Stomach (tissue), 9 donors: ENCODE results near the gene RIMBP2. TPM values are rescaled to one million over a fixed set of nuclear protein-coding genes. Genes with fewer than 3 reads are reported as not detected.

Experiments
- DNase-seq, 2 donors: peaks; one replicate each; pipeline versions ENCODE4 v3.0.0 to v3.0.0-alpha.2; 2013 to 2019
- H3K27ac ChIP-seq, 5 donors: fragments of 200-600 bp in 4 of 5; sonication (generic) in 4 of 5; one replicate each; pipeline ENCODE4 v1.5.1; 2013 to 2019; ENCODE audit warnings: mild to moderate bottlenecking in 1 of 5, moderate library complexity in 1 of 5
- H3K27me3 ChIP-seq, 3 donors: fragments of 200-600 bp; sonication (generic); one replicate each; pipeline ENCODE4 v1.5.1; 2017 to 2019; ENCODE audit warnings: mixed run types in 1 of 3
- H3K36me3 ChIP-seq, 4 donors: fragments of 200-600 bp; sonication (generic); 1 replicate in 3 of 4; 2 replicates in 1 of 4; pipeline ENCODE4 v1.5.1; 2016 to 2019
- H3K4me1 ChIP-seq, 4 donors: fragments of 200-600 bp; sonication (generic); one replicate each; pipeline ENCODE4 v1.5.1; 2016 to 2019
- H3K4me3 ChIP-seq, 4 donors: fragments of 200-600 bp; sonication (generic) in 3 of 4; one replicate each; pipeline ENCODE4 v1.5.1; 2016 to 2019; ENCODE audit warnings: mild to moderate bottlenecking in 1 of 4
- H3K9me3 ChIP-seq, 4 donors: fragments of 200-600 bp; sonication (generic); one replicate each; pipeline ENCODE4 v1.5.1; 2016 to 2019
- EP300 ChIP-seq: sonication (generic); formaldehyde crosslinking; IDR thresholded peaks from one replicate; pipeline ENCODE4 v1.6.1; 2017; ENCODE audit warnings: antibody characterized with exemption
- POLR2A ChIP-seq, 4 donors: fragments of 450-650 bp; IDR thresholded peaks; one replicate each; pipeline ENCODE4 v1.6.1; 2016; ENCODE audit warnings: antibody characterized with exemption in 4 of 4, control low read depth in 2 of 4, mild to moderate bottlenecking in 1 of 4, moderate library complexity in 1 of 4
- POLR2AphosphoS5 ChIP-seq, 3 donors: sonication (generic); formaldehyde crosslinking; IDR thresholded peaks; one replicate each; pipeline ENCODE4 v1.6.1; 2016; ENCODE audit warnings: antibody characterized with exemption in 3 of 3
- WGBS, 5 donors: extraction: QIAGEN DNeasy Blood & Tissue Kit in 3 of 5; methylation state at CpG; one replicate each; pipeline versions ENCODE4 v1.1.5 to v1.1.7; 2013 to 2018; 5-methylcytosine and 5-hydroxymethylcytosine counted together
- intact Hi-C: fragments of 100-400 bp; cut with DNase I; formaldehyde crosslinking; loops from one replicate; pipeline ENCODE4 v1.15.1; 2023; ENCODE audit warnings: low total_unique reads
- polyA plus RNA-seq, 3 donors: library from polyadenylated mRNA; stranded (reverse); fragments of 200-250 nt; gene quantifications; one replicate each; pipeline ENCODE4 v1.2.3, GENCODE V29; 2013
- total RNA-seq, 5 donors: library from RNA; depleted of rRNA; stranded (reverse); fragments of >200 nt; gene quantifications; one replicate each; pipeline versions ENCODE4 v1.1.0 to v1.2.3, GENCODE V29; 2014 to 2016
- TF ChIP-seq, protein P1 (sequence below), 7 experiments: fragments of 450-650 bp in 4 of 7; fragments of 200-600 bp in 3 of 7; sonication (generic) in 3 of 7; IDR thresholded peaks; one replicate each; pipeline ENCODE4 v1.5.1; 2016 to 2019; ENCODE audit warnings: antibody characterized with exemption in 7 of 7, control low read depth in 2 of 7, mild to moderate bottlenecking in 1 of 7
- donor health status: healthy with polysubstance abuse.
- donor health status: Bipolar disorder and iron deficiency.
- donor health status: healthy.

Gene RIMBP2
- total and polyA plus RNA-seq, 8 donors: 0.75 to 44.6 (median 5.6) TPM

DNA sequence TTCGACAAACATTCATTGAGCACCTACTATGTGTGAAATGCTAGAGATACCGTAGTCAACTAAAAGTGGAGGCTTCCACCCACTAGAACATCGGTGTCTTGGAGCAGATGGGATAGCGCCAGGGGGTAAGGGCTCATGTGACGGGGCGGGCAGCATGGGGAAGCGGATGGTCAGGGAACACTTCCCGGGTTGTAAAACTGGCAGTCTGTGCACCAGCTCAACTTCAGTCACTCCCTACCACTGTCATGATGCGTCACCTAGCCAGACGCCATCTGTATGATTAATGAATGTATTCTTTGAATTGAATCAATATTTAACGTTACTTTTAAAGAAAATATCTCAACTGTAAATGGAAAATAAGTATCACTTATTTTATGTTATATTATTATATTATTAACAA is 284.9 kb downstream of the RIMBP2 start:
- no peak for TF ChIP-seq POLR2A (IDR thresholded peaks at IDR 0.05)
- TF ChIP-seq EP300: no peak
- no peak for TF ChIP-seq POLR2AphosphoS5 (IDR thresholded peaks at IDR 0.05)
- TF ChIP-seq, protein P1, sequence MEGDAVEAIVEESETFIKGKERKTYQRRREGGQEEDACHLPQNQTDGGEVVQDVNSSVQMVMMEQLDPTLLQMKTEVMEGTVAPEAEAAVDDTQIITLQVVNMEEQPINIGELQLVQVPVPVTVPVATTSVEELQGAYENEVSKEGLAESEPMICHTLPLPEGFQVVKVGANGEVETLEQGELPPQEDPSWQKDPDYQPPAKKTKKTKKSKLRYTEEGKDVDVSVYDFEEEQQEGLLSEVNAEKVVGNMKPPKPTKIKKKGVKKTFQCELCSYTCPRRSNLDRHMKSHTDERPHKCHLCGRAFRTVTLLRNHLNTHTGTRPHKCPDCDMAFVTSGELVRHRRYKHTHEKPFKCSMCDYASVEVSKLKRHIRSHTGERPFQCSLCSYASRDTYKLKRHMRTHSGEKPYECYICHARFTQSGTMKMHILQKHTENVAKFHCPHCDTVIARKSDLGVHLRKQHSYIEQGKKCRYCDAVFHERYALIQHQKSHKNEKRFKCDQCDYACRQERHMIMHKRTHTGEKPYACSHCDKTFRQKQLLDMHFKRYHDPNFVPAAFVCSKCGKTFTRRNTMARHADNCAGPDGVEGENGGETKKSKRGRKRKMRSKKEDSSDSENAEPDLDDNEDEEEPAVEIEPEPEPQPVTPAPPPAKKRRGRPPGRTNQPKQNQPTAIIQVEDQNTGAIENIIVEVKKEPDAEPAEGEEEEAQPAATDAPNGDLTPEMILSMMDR (IDR thresholded peaks at IDR 0.05): no peak
- Histone ChIP-seq H3K27ac (no peak overlapping the region), H3K36me3 (no peaks in the 10 kb centered on the region), H3K27me3 (no peaks in the 10 kb centered on the region), H3K4me1 (no peaks in the 10 kb centered on the region), H3K9me3 (peaks cover 0 to 19% (median 14%) of the 10 kb centered on the region in 4 donors), H3K4me3 (no peak overlapping the region)
- DNase-seq: no peak
- WGBS, 5 donors: 85 to 92% (median 88%) methylated on average over 11 of the region's 11 CpGs
- intact Hi-C loops: no loop called here

DNA sequence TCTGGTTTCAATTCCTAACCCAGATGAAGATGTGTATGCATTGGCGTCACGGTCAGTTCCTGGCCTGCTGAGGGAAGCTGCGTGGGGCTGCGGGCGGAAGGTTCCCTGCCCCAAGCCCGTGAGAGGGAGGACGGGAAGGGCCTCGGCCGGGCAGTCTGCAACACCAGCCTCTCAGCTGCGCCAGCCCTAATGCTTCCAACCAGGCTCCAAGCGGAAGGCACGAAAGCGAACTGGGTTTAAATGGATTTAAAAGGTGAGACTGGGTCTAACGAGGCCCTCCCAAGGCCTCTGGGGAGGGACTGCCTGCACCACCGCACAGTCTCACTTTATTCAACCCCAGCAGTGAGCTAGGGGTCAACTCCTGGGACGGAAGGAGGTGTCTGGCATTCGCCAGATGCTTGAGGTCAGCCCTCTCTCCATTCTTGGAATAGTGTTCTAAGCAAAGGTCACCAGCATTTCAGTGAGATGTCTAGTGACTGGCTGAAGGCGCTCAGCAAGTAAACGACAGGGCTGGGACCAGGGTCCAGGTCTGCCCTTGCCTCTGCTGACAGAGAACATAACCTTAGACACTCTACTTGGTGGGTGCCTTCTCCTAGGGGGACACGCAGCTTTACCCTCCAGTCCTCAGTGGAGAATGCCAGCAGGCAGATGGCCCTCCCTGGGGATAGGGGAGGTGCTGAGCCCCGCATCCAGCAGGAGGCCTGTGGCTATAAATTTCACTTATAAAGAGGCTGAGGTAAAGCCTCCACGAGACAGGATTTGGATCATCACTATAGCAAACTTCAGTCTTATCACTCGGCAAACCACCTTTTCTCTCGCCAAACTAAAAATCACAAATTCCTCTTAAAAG is 286.2 kb downstream of the RIMBP2 start:
- intact Hi-C loops: no loop called here
- DNase-seq: peak in 1 of 2 donors; percentile 9
- Histone ChIP-seq H3K4me1 (no peaks in the 10 kb centered on the region), H3K4me3 (no peak overlapping the region), H3K27ac (no peak overlapping the region), H3K27me3 (no peaks in the 10 kb centered on the region), H3K36me3 (no peaks in the 10 kb centered on the region), H3K9me3 (peaks cover 0 to 19% (median 14%) of the 10 kb centered on the region in 4 donors)
- TF ChIP-seq EP300: no peak
- TF ChIP-seq, protein P1 (IDR thresholded peaks at IDR 0.05): no peak
- no peak for TF ChIP-seq POLR2AphosphoS5 (IDR thresholded peaks at IDR 0.05)
- no peak for TF ChIP-seq POLR2A (IDR thresholded peaks at IDR 0.05)
- 74 to 82% (median 79%) methylated on average over 24 of the region's 24 CpGs for WGBS, 5 donors

DNA sequence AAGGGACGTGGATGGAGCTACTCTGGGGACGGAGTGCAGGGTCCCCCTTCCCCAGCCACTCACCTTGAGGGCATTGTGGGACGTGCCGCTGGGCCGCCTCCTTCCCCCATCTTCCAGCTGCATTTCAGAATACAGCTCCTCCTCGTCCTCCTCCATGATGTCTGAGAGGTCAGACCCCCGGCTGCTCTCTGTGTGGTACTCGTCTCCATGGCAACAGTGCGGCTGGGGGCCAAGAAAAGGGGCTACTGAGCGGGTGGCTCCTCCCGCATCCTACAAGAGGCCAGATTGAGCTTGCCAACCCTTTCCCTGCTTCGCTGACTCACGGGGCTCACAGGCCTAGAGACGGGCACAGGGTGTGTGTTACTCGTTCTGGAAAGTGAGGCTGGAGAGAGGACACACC is 288.0 kb downstream of the RIMBP2 start:
- Histone ChIP-seq H3K4me3 (no peak overlapping the region), H3K27me3 (no peaks in the 10 kb centered on the region), H3K27ac (no peak overlapping the region), H3K9me3 (peaks cover 0 to 9% (median 4%) of the 10 kb centered on the region in 4 donors), H3K36me3 (no peaks in the 10 kb centered on the region), H3K4me1 (no peaks in the 10 kb centered on the region)
- DNase-seq: peak in 1 of 2 donors; percentile 20
- intact Hi-C loops: no loop called here
- 53 to 69% (median 65%) methylated on average over 11 to 15 of the region's 15 CpGs for WGBS, 5 donors
- TF ChIP-seq POLR2A (IDR thresholded peaks at IDR 0.05) (no peak), POLR2AphosphoS5 (IDR thresholded peaks at IDR 0.05) (no peak), EP300 (no peak)
- TF ChIP-seq, protein P1 (IDR thresholded peaks at IDR 0.05): no peak

DNA sequence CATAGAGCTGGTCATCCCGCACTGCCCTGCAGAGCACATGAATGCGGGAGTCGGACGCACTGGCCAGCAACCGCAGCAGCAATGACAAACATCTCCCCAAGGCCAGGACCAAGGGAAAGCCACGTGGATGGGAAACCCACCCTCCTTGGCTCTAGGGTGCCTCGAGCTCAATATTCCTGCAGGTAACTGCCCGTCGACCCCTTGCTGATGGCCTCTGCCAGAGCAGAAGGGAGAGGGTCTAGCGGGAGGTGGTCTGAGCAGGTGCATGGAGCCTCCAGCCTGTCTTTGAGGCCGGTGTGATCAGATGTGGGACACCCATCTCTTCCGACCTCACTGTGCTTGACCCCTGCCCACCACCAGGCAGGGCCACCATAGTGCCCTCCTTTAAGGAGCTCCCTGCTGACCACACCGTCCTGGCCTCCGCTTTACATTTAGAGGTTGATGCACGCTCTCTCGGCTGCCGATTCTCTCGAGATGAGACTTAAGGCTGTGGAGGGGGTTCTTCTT is 288.7 kb downstream of the RIMBP2 start:
- TF ChIP-seq EP300 (no peak), POLR2A (IDR thresholded peaks at IDR 0.05) (no peak), POLR2AphosphoS5 (IDR thresholded peaks at IDR 0.05) (no peak)
- TF ChIP-seq, protein P1 (IDR thresholded peaks at IDR 0.05): no peak
- H3K4me3 ChIP-seq: no peak overlapping the region
- no peaks in the 10 kb centered on the region for H3K4me1 ChIP-seq
- no peaks in the 10 kb centered on the region for H3K36me3 ChIP-seq
- H3K9me3 ChIP-seq: peaks cover 0 to 3% (median under 1%) of the 10 kb centered on the region in 4 donors
- intact Hi-C loops: no loop called here
- H3K27me3 ChIP-seq: no peaks in the 10 kb centered on the region
- no peak for DNase-seq
- no peak overlapping the region for H3K27ac ChIP-seq
- 84 to 92% (median 88%) methylated on average over 13 to 18 of the region's 18 CpGs for WGBS, 5 donors
